HG03025 (cell line): ENCODE measurements around the gene DLL1.

Source experiments
- ATAC-seq: cut with Tn5 transposase; IDR thresholded peaks from one replicate; pipeline ENCODE4 v1.9.1; 2021; ENCODE audit warnings: mild to moderate bottlenecking, moderate library complexity; ENCODE audit not compliant: unreplicated experiment, low FRiP score

Gene DLL1

GRCh38 chr6:170284126-170284773 lies 6.6 kb downstream of the DLL1 start:
- no peak for ATAC-seq

GRCh38 chr6:170283212-170284081 lies 7.4 kb downstream of the DLL1 start:
- ATAC-seq: no peak

- ATAC-seq: no peak
Observed at GRCh38 chr6:170282512-170283158, 8.2 kb downstream of the DLL1 start.

- no peak for ATAC-seq
Observed at GRCh38 chr6:170281331-170282292, 9.3 kb downstream of the DLL1 start.

GRCh38 chr6:170280689-170281045 lies 10.2 kb downstream of the DLL1 start:
- ATAC-seq: no peak

GRCh38 chr6:170279977-170280688 lies 10.7 kb downstream of the DLL1 start:
- no peak for ATAC-seq

GRCh38 chr6:170279426-170279825 lies 11.5 kb downstream of the DLL1 start:
- ATAC-seq: no peak

- ATAC-seq: no peak
Observed at GRCh38 chr6:170278743-170279094, 12.2 kb downstream of the DLL1 start.

GRCh38 chr6:170277893-170278742 lies 12.8 kb downstream of the DLL1 start:
- ATAC-seq: no peak

- no peak for ATAC-seq
Observed at GRCh38 chr6:170276369-170277057, 14.4 kb downstream of the DLL1 start.

GRCh38 chr6:170274713-170275560 lies 15.9 kb downstream of the DLL1 start:
- no peak for ATAC-seq

- ATAC-seq: no peak
Observed at GRCh38 chr6:170273681-170274080, 17.2 kb downstream of the DLL1 start.

GRCh38 chr6:170273191-170273590 lies 17.7 kb downstream of the DLL1 start:
- ATAC-seq: no peak

GRCh38 chr6:170272341-170273065 lies 18.4 kb downstream of the DLL1 start:
- ATAC-seq: peak; percentile 18

GRCh38 chr6:170271771-170272314 lies 19.0 kb downstream of the DLL1 start:
- ATAC-seq: peak; percentile 97

- ATAC-seq: no peak
Observed at GRCh38 chr6:170270984-170271593, 19.8 kb downstream of the DLL1 start.
